H1 (cell line): Measurements from ENCODE around the gene MEDAG. TPM values are rescaled to one million over a fixed set of nuclear protein-coding genes. Genes with fewer than 3 reads are reported as not detected.

Experiments used
- CTCF ChIA-PET: fragments of 300-600 bp; sonication (Branson Sonifier 250); formaldehyde crosslinking; loops from one replicate; lab custom pipeline; 2021; ENCODE audit not compliant: partially characterized antibody; lab: Charles Lee
- POLR2A ChIA-PET: fragments of 300-600 bp; sonication (Branson Sonifier 250); formaldehyde crosslinking; loops from one replicate; lab custom pipeline; 2021; ENCODE audit warnings: inconsistent platforms; ENCODE audit not compliant: partially characterized antibody; lab: Charles Lee
- DNase-seq, 2 experiments: peaks; one replicate each; pipeline versions ENCODE4 v3.0.0 to v3.0.0-alpha.2; 2010 to 2022; ENCODE audit warnings: low spot score in 2 of 2, low read depth in 1 of 2, mixed read lengths in 1 of 2
- FAIRE-seq: peaks from 2 replicates; lab custom pipeline; 2011; peaks lifted over from hg19 to GRCh38; lab: Jason Lieb, UNC
- H2AFZ ChIP-seq: 2 replicates; pipeline ENCODE4 v1.8.1; 2012; ENCODE audit warnings: low read length, inconsistent platforms
- H2AK5ac ChIP-seq: 2 replicates; pipeline ENCODE4 v1.6.1; 2013; ENCODE audit warnings: low read depth, low read length
- H2BK120ac ChIP-seq: replicated peaks from 2 replicates; pipeline ENCODE3; 2013; ENCODE audit warnings: low read depth, low read length, inconsistent platforms
- H2BK12ac ChIP-seq: 2 replicates; pipeline ENCODE4 v1.6.1; 2013; ENCODE audit warnings: low read depth, low read length
- H2BK15ac ChIP-seq: 2 replicates; pipeline ENCODE4 v1.6.1; 2013; ENCODE audit warnings: low read length
- H2BK20ac ChIP-seq: 2 replicates; pipeline ENCODE4 v1.6.1; 2013; ENCODE audit warnings: low read length
- H2BK5ac ChIP-seq: 2 replicates; pipeline ENCODE4 v1.6.1; 2013; ENCODE audit warnings: low read depth, low read length
- H3K14ac ChIP-seq: 2 replicates; pipeline ENCODE4 v1.6.1; 2013; ENCODE audit warnings: inconsistent platforms; ENCODE audit not compliant: insufficient read length
- H3K18ac ChIP-seq: 2 replicates; pipeline ENCODE4 v1.6.1; 2013; ENCODE audit warnings: low read length; ENCODE audit errors: extremely low read depth
- H3K23ac ChIP-seq: 2 replicates; pipeline ENCODE4 v1.6.1; 2013; ENCODE audit warnings: inconsistent platforms; ENCODE audit not compliant: insufficient read length
- H3K23me2 ChIP-seq: 2 replicates; pipeline ENCODE4 v1.6.1; 2013; ENCODE audit warnings: low read depth, low read length
- H3K27ac ChIP-seq: 2 replicates; pipeline ENCODE4 v1.6.1; 2011; ENCODE audit warnings: low read depth, low read length, inconsistent platforms
- H3K27me3 ChIP-seq, 4 experiments: replicated peaks in 1 of 4; 1 replicate in 1 of 4; 2 replicates in 3 of 4; pipeline versions ENCODE4 v1.6.1 to v1.8.1; 2011 to 2013; ENCODE audit warnings: low read length in 3 of 4, mild to moderate bottlenecking in 3 of 4, inconsistent platforms in 2 of 4, mixed read lengths in 2 of 4, moderate library complexity in 1 of 4; ENCODE audit not compliant: control insufficient read depth in 3 of 4, insufficient read depth in 3 of 4; ENCODE audit errors: extremely low read depth in 1 of 4
- H3K36me3 ChIP-seq, 4 experiments: 2 replicates each; pipeline versions ENCODE4 v1.6.1 to v1.8.1; 2011 to 2013; ENCODE audit warnings: mild to moderate bottlenecking in 4 of 4, low read length in 3 of 4, moderate library complexity in 2 of 4, control low read depth in 1 of 4, inconsistent platforms in 1 of 4; ENCODE audit not compliant: insufficient read depth in 4 of 4, control insufficient read depth in 2 of 4
- H3K4ac ChIP-seq: replicated peaks from 2 replicates; pipeline ENCODE3; 2013; ENCODE audit warnings: low read length, low read depth, mixed read lengths, inconsistent platforms; ENCODE audit not compliant: insufficient read length
- H3K4me1 ChIP-seq, 4 experiments: replicated peaks in 1 of 4; 1 replicate in 1 of 4; 2 replicates in 3 of 4; pipeline versions ENCODE4 v1.6.1 to v1.8.1; 2011 to 2013; ENCODE audit warnings: low read length in 3 of 4, inconsistent platforms in 2 of 4, mixed read lengths in 1 of 4; ENCODE audit not compliant: insufficient read depth in 4 of 4, control insufficient read depth in 3 of 4
- H3K4me2 ChIP-seq, 2 experiments: 2 replicates each; pipeline versions ENCODE4 v1.6.1 to v1.8.1; 2011 to 2013; ENCODE audit warnings: low read depth in 2 of 2, low read length in 2 of 2, control low read depth in 1 of 2, inconsistent platforms in 1 of 2, mild to moderate bottlenecking in 1 of 2; ENCODE audit not compliant: insufficient read depth in 1 of 2
- H3K4me3 ChIP-seq, 4 experiments: fragments of 200-600, 300-600 bp in 1 of 4; sonication (generic), shearing (Covaris generic), sonication (Bioruptor Twin) in 1 of 4; 2 replicates each; pipeline versions ENCODE4 v1.5.1 to v1.8.1; 2011 to 2016; ENCODE audit warnings: low read length in 4 of 4, low read depth in 3 of 4, control low read depth in 2 of 4, inconsistent platforms in 2 of 4, mild to moderate bottlenecking in 2 of 4, mixed read lengths in 1 of 4, moderate library complexity in 1 of 4; ENCODE audit not compliant: insufficient read depth in 2 of 4; ENCODE audit errors: extremely low read depth in 1 of 4
- H3K56ac ChIP-seq: replicated peaks from 2 replicates; pipeline ENCODE3; 2013; ENCODE audit warnings: low read depth, mild to moderate bottlenecking, mixed read lengths, low read length, inconsistent platforms; ENCODE audit not compliant: insufficient read length
- H3K79me1 ChIP-seq: 2 replicates; pipeline ENCODE4 v1.6.1; 2013; ENCODE audit warnings: low read depth, low read length, control low read depth
- H3K79me2 ChIP-seq, 2 experiments: 2 replicates each; pipeline versions ENCODE4 v1.6.1 to v1.8.1; 2012 to 2013; ENCODE audit warnings: low read length in 2 of 2, mild to moderate bottlenecking in 2 of 2, inconsistent platforms in 1 of 2; ENCODE audit not compliant: insufficient read depth in 2 of 2, control insufficient read depth in 1 of 2
- H3K9ac ChIP-seq, 4 experiments: replicated peaks in 1 of 4; 1 replicate in 1 of 4; 2 replicates in 3 of 4; pipeline versions ENCODE4 v1.6.1 to v1.8.1; 2011 to 2013; ENCODE audit warnings: low read depth in 3 of 4, low read length in 3 of 4, control low read depth in 2 of 4, mild to moderate bottlenecking in 2 of 4, moderate library complexity in 2 of 4, inconsistent platforms in 1 of 4; ENCODE audit errors: extremely low read depth in 1 of 4
- H3K9me3 ChIP-seq, 2 experiments: 2 replicates each; pipeline versions ENCODE4 v1.6.1 to v1.8.1; 2012 to 2013; ENCODE audit warnings: mild to moderate bottlenecking in 2 of 2, moderate library complexity in 2 of 2, control low read depth in 1 of 2, inconsistent platforms in 1 of 2, low read depth in 1 of 2, low read length in 1 of 2, mixed read lengths in 1 of 2; ENCODE audit not compliant: insufficient read depth in 2 of 2
- H4K20me1 ChIP-seq, 2 experiments: replicated peaks in 1 of 2; 2 replicates each; pipeline versions ENCODE3 to v1.8.1; 2011 to 2013; ENCODE audit warnings: inconsistent platforms in 2 of 2, low read length in 2 of 2, mild to moderate bottlenecking in 1 of 2; ENCODE audit not compliant: insufficient read depth in 2 of 2, control insufficient read depth in 1 of 2
- H4K5ac ChIP-seq: 2 replicates; pipeline ENCODE4 v1.6.1; 2013; ENCODE audit warnings: low read length, low read depth, mixed read lengths, inconsistent platforms; ENCODE audit not compliant: insufficient read length
- H4K8ac ChIP-seq: 2 replicates; pipeline ENCODE4 v1.8.0; 2013; ENCODE audit warnings: mild to moderate bottlenecking, moderate library complexity, low read length, inconsistent platforms; ENCODE audit not compliant: insufficient read depth; ENCODE audit errors: extremely low read depth
- H4K91ac ChIP-seq: replicated peaks from 2 replicates; pipeline ENCODE3; 2013; ENCODE audit warnings: low read length, mixed read lengths, inconsistent platforms; ENCODE audit not compliant: insufficient read length
- EGR1 ChIP-seq: IDR thresholded peaks from 2 replicates; pipeline ENCODE4 v1.6.1; 2011; ENCODE audit warnings: low read depth, low read length, borderline replicate concordance
- EP300 ChIP-seq, 2 experiments: IDR thresholded peaks; 1 replicate in 1 of 2; 2 replicates in 1 of 2; pipeline ENCODE4 v1.6.1; 2011 to 2012; ENCODE audit warnings: low read depth in 2 of 2, low read length in 2 of 2, mild to moderate bottlenecking in 2 of 2, borderline replicate concordance in 1 of 2, inconsistent platforms in 1 of 2, moderate library complexity in 1 of 2
- FOSL1 ChIP-seq: IDR thresholded peaks from 2 replicates; pipeline ENCODE4 v1.6.1; 2011; ENCODE audit warnings: mild to moderate bottlenecking, low read depth, low read length, moderate library complexity; ENCODE audit not compliant: insufficient read depth
- HDAC2 ChIP-seq, 2 experiments: fragments of 300-600 bp in 1 of 2; sonication (generic) in 1 of 2; IDR thresholded peaks; 2 replicates each; pipeline ENCODE4 v1.6.1; 2011 to 2012; ENCODE audit warnings: low read depth in 2 of 2, low read length in 2 of 2, mild to moderate bottlenecking in 2 of 2, moderate library complexity in 2 of 2, borderline replicate concordance in 1 of 2, inconsistent platforms in 1 of 2
- RBBP5 ChIP-seq: IDR thresholded peaks from 2 replicates; pipeline ENCODE4 v1.7.1; 2012; ENCODE audit warnings: low read depth, mild to moderate bottlenecking, inconsistent platforms, low read length, moderate library complexity, borderline replicate concordance
- SAP30 ChIP-seq: fragments of 300-600 bp; sonication (generic); IDR thresholded peaks from 2 replicates; pipeline ENCODE4 v1.7.1; 2012; ENCODE audit warnings: low read length, moderate library complexity, mild to moderate bottlenecking, inconsistent platforms; ENCODE audit not compliant: insufficient read depth, insufficient replicate concordance
- WGBS, 2 experiments: shearing (Covaris generic) in 1 of 2; methylation state at CpG; one replicate each; pipeline versions ENCODE4 v1.1.6 to v1.1.7; 2013 to 2015; ENCODE audit warnings: low lambda C conversion rate in 2 of 2, mixed read lengths in 2 of 2, inconsistent platforms in 1 of 2, low coverage in 1 of 2, missing lambda C conversion rate in 1 of 2; ENCODE audit not compliant: insufficient replicate concordance in 2 of 2, insufficient coverage in 1 of 2, insufficient read length in 1 of 2; ENCODE audit errors: extremely low coverage in 1 of 2, missing lambda C conversion rate in 1 of 2; 5-methylcytosine and 5-hydroxymethylcytosine counted together
- polyA plus RNA-seq, 7 experiments: library from polyadenylated mRNA; depleted of rRNA in 3 of 7; stranded (reverse) in 5 of 7; unstranded in 2 of 7; fragments of >200 nt in 5 of 7; fragments of 200-250 nt in 2 of 7; gene quantifications; 1 replicate in 5 of 7; 2 replicates in 1 of 7; 4 replicates in 1 of 7; pipeline versions ENCODE4 v1.2.1 to v1.2.3, GENCODE V29; 2011 to 2013; ENCODE audit warnings: missing spikeins in 2 of 7, mixed read lengths in 2 of 7
- total RNA-seq: library from RNA; stranded (reverse); fragmentation: NEBNext Ultra II Directional; extraction: Animal tissue kit (Norgen Biotek cat#: 25700); gene quantifications from 2 replicates; pipeline ENCODE4 v1.2.1, GENCODE V29; 2021

The MEDAG gene
- total and polyA plus RNA-seq, 2 of the 8 experiments (the other 6 are each of a cell fraction or from before 2014, with no cell fraction given) = 2.1 to 3.1 TPM

DNA sequence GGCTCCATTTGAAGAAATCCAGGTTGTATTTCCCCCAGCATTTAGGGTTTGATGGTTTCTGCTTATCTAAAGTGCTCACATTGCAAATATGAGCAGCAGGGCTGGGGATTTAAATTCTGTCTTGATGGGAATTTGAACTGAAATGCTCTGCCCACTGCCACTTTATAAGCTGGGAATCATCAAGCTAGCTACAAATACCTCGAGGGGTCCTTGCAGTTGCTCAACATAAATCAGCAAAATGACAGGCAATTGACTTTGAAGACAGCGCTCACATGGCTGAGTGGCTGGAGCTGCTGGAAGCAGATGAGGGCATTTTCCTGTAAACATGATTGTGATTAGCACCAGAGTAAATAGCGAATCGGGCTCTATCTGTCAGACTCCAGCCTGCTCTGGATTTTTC lies 39.4 kb upstream of the MEDAG start:
- H3K14ac ChIP-seq = no peak overlapping the region
- H2AFZ ChIP-seq = no peak overlapping the region
- H3K56ac ChIP-seq = no peak overlapping the region
- H2BK12ac ChIP-seq = no peak overlapping the region
- POLR2A ChIA-PET = interaction anchor here (1.1 kb wide), 1 partner anchor 273 kb away, joined by 3 read pairs; no protein-coding TSS in a partner anchor
- H3K36me3 ChIP-seq = no peaks in the 10 kb centered on the region
- no peak overlapping the region for H2BK20ac ChIP-seq
- no peak for TF ChIP-seq SAP30
- TF ChIP-seq HDAC2 (IDR thresholded peaks at IDR 0.05; ENCODE audit: borderline replicate concordance in 1 of 2, low read depth in 2 of 2, low read length in 2 of 2) = no peak
- no peak for TF ChIP-seq EP300 (IDR thresholded peaks at IDR 0.05; ENCODE audit: borderline replicate concordance in 1 of 2, low read depth in 2 of 2, low read length in 2 of 2)
- TF ChIP-seq EGR1 = no peak
- no peak for TF ChIP-seq FOSL1
- TF ChIP-seq RBBP5 = no peak
- H2BK5ac ChIP-seq = no peak overlapping the region
- H3K23ac ChIP-seq = no peak overlapping the region
- FAIRE-seq = no peak
- CTCF ChIA-PET = interaction anchor here (0.7 to 4.2 kb wide), 14 partner anchors 9 to 557 kb away, joined by 3 to 21 read pairs (median 4); partner anchors contain the start of gene TEX26
- H3K4me3 ChIP-seq = no peak overlapping the region
- no peaks in the 10 kb centered on the region for H3K79me2 ChIP-seq
- H4K20me1 ChIP-seq = no peaks in the 10 kb centered on the region
- 92% methylated on average over 4 of the region's 4 CpGs; no CpG with 5 or more reads in 1 of the 2 experiments for whole genome bisulfite sequencing, 2 experiments
- DNase-seq = no peak
- H3K4ac ChIP-seq = no peak overlapping the region
- H3K18ac ChIP-seq = no peak overlapping the region
- H4K91ac ChIP-seq = no peak overlapping the region
- H2BK15ac ChIP-seq = no peak overlapping the region
- H3K27me3 ChIP-seq = peaks cover 0 to 7% (median 3%) of the 10 kb centered on the region in 4 experiments; a peak in 4 of 7 replicates
- no peak overlapping the region for H4K8ac ChIP-seq
- peaks cover 12 to 43% (median 23%) of the 10 kb centered on the region in 4 experiments for H3K4me1 ChIP-seq
- no peak overlapping the region for H2BK120ac ChIP-seq
- H3K27ac ChIP-seq = no peak overlapping the region
- no peak overlapping the region for H2AK5ac ChIP-seq
- peaks cover 10% of the 10 kb centered on the region for H3K23me2 ChIP-seq
- no peak overlapping the region for H3K9ac ChIP-seq
- H3K9me3 ChIP-seq = no peaks in the 10 kb centered on the region
- H3K4me2 ChIP-seq = no peak overlapping the region
- no peaks in the 10 kb centered on the region for H3K79me1 ChIP-seq
- H4K5ac ChIP-seq = no peak overlapping the region
